Osteoblast (primary cell): ENCODE data around the gene ABCA4. TPM values are rescaled to one million over a fixed set of nuclear protein-coding genes. Genes with fewer than 3 reads are reported as not detected.
"Not testable (repeated sequence)": the region's sequence is repeated elsewhere in the genome, so short reads cannot be mapped to it uniquely, and the experiment has no call there.

ENCODE experiments used
- DNase-seq: peaks from one replicate; pipeline ENCODE4 v3.0.0; 2011; ENCODE audit warnings: low spot score, mixed read lengths; ENCODE audit not compliant: insufficient read length; ENCODE audit errors: missing footprints
- H2AFZ ChIP-seq: 2 replicates; pipeline ENCODE4 v1.6.0; 2011; ENCODE audit warnings: mild to moderate bottlenecking, low read length
- H3K27ac ChIP-seq: 2 replicates; pipeline ENCODE4 v1.5.1; 2011; ENCODE audit warnings: mild to moderate bottlenecking, low read depth, low read length, moderate library complexity
- H3K27me3 ChIP-seq: 2 replicates; pipeline ENCODE4 v1.6.0; 2012; ENCODE audit warnings: mild to moderate bottlenecking, control low read depth, inconsistent platforms, low read length, moderate library complexity; ENCODE audit not compliant: insufficient read depth
- H3K36me3 ChIP-seq: 2 replicates; pipeline ENCODE4 v1.5.1; 2011; ENCODE audit warnings: mild to moderate bottlenecking, low read length, control low read depth, moderate library complexity; ENCODE audit not compliant: insufficient read depth
- H3K4me1 ChIP-seq: 2 replicates; pipeline ENCODE4 v1.5.1; 2011; ENCODE audit warnings: mild to moderate bottlenecking, low read length, control low read depth, moderate library complexity; ENCODE audit not compliant: insufficient read depth
- H3K4me2 ChIP-seq: 2 replicates; pipeline ENCODE4 v1.6.0; 2011; ENCODE audit warnings: mild to moderate bottlenecking, low read length; ENCODE audit not compliant: insufficient read depth
- H3K4me3 ChIP-seq: fragments of 200-600 bp; sonication (generic); 3 replicates; pipeline ENCODE4 v1.5.1; 2012; ENCODE audit warnings: mild to moderate bottlenecking, low read length, inconsistent platforms; ENCODE audit not compliant: insufficient read depth
- H3K79me2 ChIP-seq: 2 replicates; pipeline ENCODE4 v1.6.0; 2012; ENCODE audit warnings: mild to moderate bottlenecking, low read length, control low read depth, inconsistent platforms; ENCODE audit not compliant: insufficient read depth
- H3K9me3 ChIP-seq: 2 replicates; pipeline ENCODE4 v1.5.1; 2011; ENCODE audit warnings: low read depth, low read length, control low read depth
- H4K20me1 ChIP-seq: 2 replicates; pipeline ENCODE4 v1.6.0; 2012; ENCODE audit warnings: mild to moderate bottlenecking, low read length, control low read depth; ENCODE audit not compliant: insufficient read depth
- total RNA-seq: library from RNA; depleted of rRNA; stranded (reverse); fragments of >200 nt; gene quantifications from 2 replicates; pipeline ENCODE4 v1.2.3, GENCODE V29; 2012
- TF ChIP-seq, protein P1 (sequence below): IDR thresholded peaks from 2 replicates; pipeline ENCODE4 v1.5.1; 2011; ENCODE audit warnings: mild to moderate bottlenecking, low read depth, low read length, moderate library complexity; ENCODE audit errors: extremely low read depth

ABCA4 gene
- total RNA-seq = under 0.01 and 1.1 TPM in 2 replicates

DNA sequence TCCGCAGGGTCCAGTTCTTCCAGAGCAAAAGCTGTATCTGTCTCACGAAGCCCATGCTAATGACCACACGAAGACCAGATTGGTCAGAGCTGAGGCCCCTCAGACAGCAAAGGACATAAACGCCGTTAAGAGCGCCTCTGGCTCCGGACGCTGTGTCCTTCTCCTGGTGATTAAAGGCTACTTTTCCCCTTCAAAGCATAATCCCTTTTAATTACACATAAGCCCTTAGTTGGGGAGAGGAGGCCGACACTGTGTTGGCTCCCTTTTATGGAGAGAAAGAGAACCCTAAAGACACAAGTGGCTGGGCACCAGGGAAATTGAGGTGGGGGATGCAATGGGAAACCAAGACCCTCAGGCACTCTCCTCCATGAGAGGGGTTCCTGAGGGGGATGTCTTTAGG, at the start of gene ABCA4:
ABCA4 (minus strand) TSS at position 158 of the 400 bp plus-strand sequence; CDS start at position 55, 103 bp downstream.
- H3K79me2 ChIP-seq = no peaks in the 10 kb centered on the region
- H3K4me1 ChIP-seq = peaks cover 16% of the 10 kb centered on the region
- no peak within 1 kb of the TSS for H3K27ac ChIP-seq
- H3K4me3 ChIP-seq = no peak within 1 kb of the TSS
- TF ChIP-seq, protein P1, sequence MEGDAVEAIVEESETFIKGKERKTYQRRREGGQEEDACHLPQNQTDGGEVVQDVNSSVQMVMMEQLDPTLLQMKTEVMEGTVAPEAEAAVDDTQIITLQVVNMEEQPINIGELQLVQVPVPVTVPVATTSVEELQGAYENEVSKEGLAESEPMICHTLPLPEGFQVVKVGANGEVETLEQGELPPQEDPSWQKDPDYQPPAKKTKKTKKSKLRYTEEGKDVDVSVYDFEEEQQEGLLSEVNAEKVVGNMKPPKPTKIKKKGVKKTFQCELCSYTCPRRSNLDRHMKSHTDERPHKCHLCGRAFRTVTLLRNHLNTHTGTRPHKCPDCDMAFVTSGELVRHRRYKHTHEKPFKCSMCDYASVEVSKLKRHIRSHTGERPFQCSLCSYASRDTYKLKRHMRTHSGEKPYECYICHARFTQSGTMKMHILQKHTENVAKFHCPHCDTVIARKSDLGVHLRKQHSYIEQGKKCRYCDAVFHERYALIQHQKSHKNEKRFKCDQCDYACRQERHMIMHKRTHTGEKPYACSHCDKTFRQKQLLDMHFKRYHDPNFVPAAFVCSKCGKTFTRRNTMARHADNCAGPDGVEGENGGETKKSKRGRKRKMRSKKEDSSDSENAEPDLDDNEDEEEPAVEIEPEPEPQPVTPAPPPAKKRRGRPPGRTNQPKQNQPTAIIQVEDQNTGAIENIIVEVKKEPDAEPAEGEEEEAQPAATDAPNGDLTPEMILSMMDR = no peak
- H3K36me3 ChIP-seq = no peaks in the 10 kb centered on the region
- no peak within 1 kb of the TSS for H3K4me2 ChIP-seq
- no peaks in the 10 kb centered on the region for H3K27me3 ChIP-seq
- H4K20me1 ChIP-seq = no peaks in the 10 kb centered on the region
- no peaks in the 10 kb centered on the region for H3K9me3 ChIP-seq
- DNase-seq = no peak
- no peak within 1 kb of the TSS for H2AFZ ChIP-seq

DNA sequence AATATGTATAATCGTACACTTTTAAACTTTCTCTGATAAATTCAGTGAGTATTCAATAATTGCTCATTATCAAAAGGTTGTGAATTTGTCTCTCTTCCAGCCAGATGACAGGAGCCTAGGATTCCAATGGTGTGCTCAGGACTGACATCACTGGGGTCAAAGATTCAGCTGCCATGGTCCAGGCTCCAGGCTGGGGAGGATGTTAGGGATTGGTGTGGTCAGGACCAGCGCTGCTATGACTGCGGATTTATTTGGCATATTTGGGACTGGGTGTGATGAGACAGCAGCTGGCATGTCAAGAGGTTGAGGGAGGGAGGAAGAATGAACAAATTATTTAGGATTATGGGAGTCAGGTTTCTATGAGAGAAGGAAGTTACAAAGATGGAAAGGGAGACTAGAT, 48.2 kb upstream of the ABCA4 start:
- H2AFZ ChIP-seq = no peak overlapping the region
- H3K4me1 ChIP-seq = no peaks in the 10 kb centered on the region
- TF ChIP-seq, protein P1 = no peak
- H3K9me3 ChIP-seq = no peaks in the 10 kb centered on the region
- H3K4me3 ChIP-seq = no peak overlapping the region
- no peak overlapping the region for H3K27ac ChIP-seq
- H4K20me1 ChIP-seq = no peaks in the 10 kb centered on the region
- peaks cover 38% of the 10 kb centered on the region for H3K36me3 ChIP-seq
- H3K4me2 ChIP-seq = no peak overlapping the region
- no peaks in the 10 kb centered on the region for H3K27me3 ChIP-seq
- DNase-seq = no peak
- H3K79me2 ChIP-seq = peaks cover 5% of the 10 kb centered on the region

DNA sequence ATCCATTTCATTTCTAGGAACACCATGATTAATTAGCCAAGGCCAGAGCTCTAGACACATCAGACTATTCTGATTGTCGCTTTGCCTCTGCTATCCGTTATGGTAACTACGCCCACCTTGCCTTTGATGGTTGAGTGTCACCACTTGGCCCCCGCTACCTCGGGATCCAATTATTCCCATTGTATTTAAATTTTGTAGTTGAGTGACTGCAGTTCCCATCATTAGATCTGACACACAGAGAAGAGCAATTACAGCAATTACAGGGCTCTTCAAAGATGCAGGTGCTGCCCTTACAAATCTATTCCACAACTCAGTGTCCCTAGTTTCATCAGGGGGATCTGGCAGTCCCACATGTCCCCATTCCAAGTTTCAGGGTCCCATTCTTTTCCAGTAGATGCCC, 44.9 kb upstream of the ABCA4 start:
- Histone ChIP-seq H3K27me3 (no peaks in the 10 kb centered on the region), H3K36me3 (peaks cover 12% of the 10 kb centered on the region)

DNA sequence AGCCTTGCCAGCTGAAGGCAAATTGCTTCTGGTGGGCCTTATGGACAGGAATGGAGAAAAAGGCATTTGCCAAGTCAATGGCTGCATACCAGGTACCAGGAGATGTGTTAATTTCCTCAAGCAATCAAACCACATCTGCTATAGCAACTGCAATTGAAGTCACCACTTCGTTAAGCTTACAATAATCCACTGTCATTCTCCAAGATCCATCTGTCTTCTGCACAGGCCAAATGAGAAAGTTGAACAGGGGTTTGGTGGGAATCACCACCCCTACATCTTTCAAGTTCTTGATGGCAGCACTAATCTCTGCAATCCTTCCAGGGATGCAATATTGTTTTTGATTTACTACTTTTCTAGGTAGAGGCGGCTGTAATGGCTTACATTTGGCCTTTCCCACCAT, 43.9 kb upstream of the ABCA4 start:
- not testable (repeated sequence) for H3K4me3 ChIP-seq, H3K9me3 ChIP-seq, H3K27me3 ChIP-seq, DNase-seq, H3K79me2 ChIP-seq, H3K27ac ChIP-seq, H4K20me1 ChIP-seq, H3K36me3 ChIP-seq, H3K4me2 ChIP-seq, H2AFZ ChIP-seq
- peaks cover 10% of the 10 kb centered on the region for H3K4me1 ChIP-seq

More for the DNA sequence above, 44.9 kb upstream of the ABCA4 start:
- no peaks in the 10 kb centered on the region for H3K79me2 ChIP-seq
- no peaks in the 10 kb centered on the region for H4K20me1 ChIP-seq
- DNase-seq = no peak
- H2AFZ ChIP-seq = no peak overlapping the region
- H3K4me1 ChIP-seq = peaks cover 4% of the 10 kb centered on the region
- TF ChIP-seq, protein P1 = no peak
- H3K27ac ChIP-seq = no peak overlapping the region
- H3K9me3 ChIP-seq = no peaks in the 10 kb centered on the region
- H3K4me2 ChIP-seq = no peak overlapping the region
- no peak overlapping the region for H3K4me3 ChIP-seq

DNA sequence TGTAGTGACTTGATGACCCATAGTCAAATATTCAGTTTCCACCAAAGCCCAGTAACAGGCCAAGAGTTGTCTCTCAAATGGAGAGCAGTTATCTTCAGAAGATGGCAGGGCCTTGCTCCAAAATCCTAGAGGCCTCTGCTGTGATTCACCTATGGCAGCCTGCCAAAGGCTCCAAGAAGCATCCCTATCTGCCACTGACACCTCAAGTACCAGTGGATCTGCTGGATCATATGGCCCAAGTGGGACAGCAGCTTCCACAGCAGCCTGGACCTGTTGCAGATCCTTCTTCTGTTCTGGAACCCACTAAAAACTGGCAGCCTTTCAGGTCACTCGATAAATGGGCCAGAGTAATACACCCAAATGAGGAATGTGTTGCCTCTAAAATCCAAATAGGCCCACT, 43.2 kb upstream of the ABCA4 start:
- H4K20me1 ChIP-seq, H2AFZ ChIP-seq, H3K79me2 ChIP-seq, H3K4me3 ChIP-seq, H3K27me3 ChIP-seq, H3K36me3 ChIP-seq, H3K27ac ChIP-seq, H3K4me2 ChIP-seq, DNase-seq, H3K9me3 ChIP-seq: not testable (repeated sequence)
- H3K4me1 ChIP-seq = peaks cover 10% of the 10 kb centered on the region

DNA sequence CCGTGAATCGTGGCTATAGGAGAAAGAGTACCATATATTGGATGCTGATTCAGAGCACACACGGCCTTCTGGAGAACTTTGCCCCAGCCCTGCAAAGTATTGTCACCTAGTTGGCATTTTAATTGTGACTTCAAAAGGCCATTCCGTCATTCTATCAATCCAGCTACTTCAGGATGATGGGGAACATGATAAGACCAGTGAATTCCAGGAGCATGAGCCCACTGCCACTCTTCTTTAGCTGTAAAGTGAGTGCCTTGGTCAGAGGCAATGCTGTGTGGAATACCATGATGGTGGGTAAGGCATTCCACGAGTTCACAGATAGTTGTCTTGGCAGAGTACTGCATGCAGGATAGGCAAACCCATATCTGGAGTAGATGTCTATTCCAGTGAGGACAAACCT, 42.3 kb upstream of the ABCA4 start:
- H3K4me2 ChIP-seq, H2AFZ ChIP-seq, H3K79me2 ChIP-seq, H3K4me3 ChIP-seq, H4K20me1 ChIP-seq, H3K27me3 ChIP-seq, H3K27ac ChIP-seq, H3K9me3 ChIP-seq, DNase-seq, H3K36me3 ChIP-seq: not testable (repeated sequence)
- peaks cover 10% of the 10 kb centered on the region for H3K4me1 ChIP-seq
